GM18873 (cell line): Measurements from ENCODE around the gene ACIN1.
A peak's percentile ranks its signal among the peaks of the same experiment; 100 is the strongest.

Experiments used
- ATAC-seq: cut with Tn5 transposase; IDR thresholded peaks from one replicate; pipeline ENCODE4 v1.9.1; 2021; ENCODE audit warnings: mild to moderate bottlenecking, moderate library complexity, moderate number of reproducible peaks; ENCODE audit not compliant: unreplicated experiment, low FRiP score

ACIN1 gene

DNA sequence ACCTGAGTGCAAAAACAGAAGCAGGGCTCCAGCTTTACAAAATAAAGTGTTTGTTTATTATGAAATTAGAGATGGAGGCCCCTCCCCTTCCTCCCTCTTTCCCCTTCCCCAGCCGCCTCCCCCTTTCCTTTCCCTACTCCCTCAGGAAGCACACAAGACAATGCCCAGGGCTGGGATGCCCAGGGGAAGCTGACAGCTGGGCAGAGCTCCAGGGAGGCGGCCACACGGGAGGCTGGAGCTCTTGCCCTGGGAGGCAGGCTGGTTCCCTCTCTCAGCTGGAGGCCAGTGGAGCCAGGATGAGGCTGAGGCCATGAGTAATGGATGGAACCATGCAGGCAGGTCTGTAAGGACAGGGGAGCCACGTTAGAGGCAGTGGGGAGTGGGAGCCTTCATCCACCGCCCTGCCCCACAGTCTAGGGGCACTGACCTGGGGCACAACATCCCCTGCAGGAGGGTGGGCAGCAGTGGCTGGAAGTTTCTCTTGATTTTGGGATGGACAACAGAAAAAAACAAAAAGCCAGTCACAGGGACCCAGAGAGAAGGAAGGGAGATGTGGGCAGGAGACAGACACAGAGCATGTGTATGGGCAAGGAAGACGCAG, 47.8 kb downstream of the ACIN1 start:
- ATAC-seq = no peak

DNA sequence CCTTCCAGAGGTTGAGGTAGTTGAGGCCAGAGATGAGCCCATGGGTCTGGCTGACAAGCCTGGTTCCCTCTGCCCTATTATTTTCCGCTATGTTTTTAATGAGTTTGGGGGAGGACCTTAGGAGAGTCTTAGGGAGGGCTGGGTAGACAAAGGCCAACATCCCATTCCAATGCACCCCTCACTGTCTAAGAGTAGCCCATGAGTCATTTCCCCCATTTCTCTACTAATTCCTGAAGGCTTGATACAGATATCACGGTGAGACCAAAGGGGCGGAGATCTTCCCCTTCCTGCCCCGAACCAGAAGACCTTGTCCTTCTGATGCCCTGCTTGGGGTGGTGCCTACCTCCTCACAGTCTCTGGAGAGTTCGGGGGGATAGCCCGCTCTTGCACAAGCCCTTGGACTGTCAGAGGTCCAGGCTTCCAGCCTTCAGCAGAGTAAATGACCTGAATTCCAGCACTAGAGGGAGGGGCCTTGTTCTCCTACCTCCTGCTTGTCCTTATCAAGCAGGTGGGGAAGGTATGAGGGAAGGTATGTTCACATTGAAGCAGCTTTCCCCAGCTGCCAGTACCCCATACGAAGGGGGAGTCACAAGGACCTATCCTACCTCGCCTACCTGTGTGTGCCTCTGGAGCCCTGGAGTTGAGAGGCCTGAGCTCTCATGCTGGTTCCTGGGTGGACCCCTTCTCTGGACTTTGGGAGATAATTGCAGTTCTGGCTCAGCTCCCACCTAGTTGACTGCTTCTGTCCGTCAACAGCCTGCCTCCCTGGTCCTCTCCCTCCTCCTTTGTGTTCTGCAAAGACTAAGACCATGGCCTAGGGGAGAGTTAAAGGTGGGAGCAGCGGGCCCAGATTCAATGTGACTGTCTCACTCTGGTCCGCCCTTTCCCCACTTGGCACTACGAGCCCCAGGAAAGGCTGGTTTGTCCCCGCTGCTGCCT, 49.2 kb downstream of the ACIN1 start:
- ATAC-seq = no peak

- ATAC-seq = no peak
Observed at GRCh38 chr14:23044840-23045239, 50.1 kb downstream of the ACIN1 start.

- no peak for ATAC-seq
Observed at GRCh38 chr14:23043754-23044153, 51.2 kb downstream of the ACIN1 start.

DNA sequence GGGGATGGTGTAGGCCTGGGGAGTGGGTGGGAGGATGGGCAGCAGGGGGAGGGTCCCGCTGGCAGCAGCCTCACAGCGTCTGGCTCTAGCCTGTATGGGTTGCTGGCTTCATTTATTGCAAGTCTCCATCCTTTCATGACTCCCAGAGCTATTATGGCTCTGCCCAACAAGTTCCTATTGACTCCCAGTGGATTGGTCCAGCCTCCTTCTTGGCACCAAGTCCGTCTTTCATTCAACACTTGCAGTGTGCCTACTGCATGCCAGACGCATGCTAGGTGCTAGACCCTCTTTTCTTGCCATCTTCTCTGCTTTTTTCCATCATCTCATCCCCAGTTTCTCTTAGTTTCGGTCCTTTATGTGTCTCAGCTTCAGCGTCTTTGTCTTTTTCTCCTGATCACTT, 51.8 kb downstream of the ACIN1 start:
- no peak for ATAC-seq

GRCh38 chr14:23042162-23042965, 52.6 kb downstream of the ACIN1 start, which contains the start of gene PSMB11:
Gene PSMB11 (plus strand): TSS chr14:23042212. CDS start chr14:23042226, 14 bp downstream.
- no peak for ATAC-seq

- ATAC-seq = no peak
Observed at GRCh38 chr14:23041729-23042128, 53.2 kb downstream of the ACIN1 start.

DNA sequence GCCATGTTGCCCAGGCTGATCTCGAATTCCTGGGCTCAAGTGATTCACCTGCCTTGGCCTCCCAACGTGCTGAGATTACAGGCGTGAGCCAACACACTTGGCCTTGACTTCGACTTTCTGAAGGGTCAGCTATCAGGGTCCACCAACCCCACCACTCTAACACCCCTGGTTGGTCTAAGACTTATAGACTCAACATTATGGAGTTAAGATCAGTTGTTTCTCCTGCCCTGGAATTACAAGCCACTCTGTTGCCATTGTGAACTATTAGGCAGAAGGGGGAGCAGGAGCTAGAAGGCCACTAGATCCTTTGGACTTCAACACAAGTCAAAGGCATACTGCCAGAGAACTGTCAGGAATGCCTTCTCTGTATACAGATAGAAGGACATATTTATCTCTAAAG, 54.8 kb downstream of the ACIN1 start:
- no peak for ATAC-seq

GRCh38 chr14:23035303-23036144, 59.4 kb downstream of the ACIN1 start:
- no peak for ATAC-seq

GRCh38 chr14:23034498-23035302, 60.2 kb downstream of the ACIN1 start, which contains the start of gene PSMB5:
Gene PSMB5 (minus strand): TSS chr14:23034900. CDS start chr14:23034881, 19 bp downstream.
- ATAC-seq = peak; percentile 86

DNA sequence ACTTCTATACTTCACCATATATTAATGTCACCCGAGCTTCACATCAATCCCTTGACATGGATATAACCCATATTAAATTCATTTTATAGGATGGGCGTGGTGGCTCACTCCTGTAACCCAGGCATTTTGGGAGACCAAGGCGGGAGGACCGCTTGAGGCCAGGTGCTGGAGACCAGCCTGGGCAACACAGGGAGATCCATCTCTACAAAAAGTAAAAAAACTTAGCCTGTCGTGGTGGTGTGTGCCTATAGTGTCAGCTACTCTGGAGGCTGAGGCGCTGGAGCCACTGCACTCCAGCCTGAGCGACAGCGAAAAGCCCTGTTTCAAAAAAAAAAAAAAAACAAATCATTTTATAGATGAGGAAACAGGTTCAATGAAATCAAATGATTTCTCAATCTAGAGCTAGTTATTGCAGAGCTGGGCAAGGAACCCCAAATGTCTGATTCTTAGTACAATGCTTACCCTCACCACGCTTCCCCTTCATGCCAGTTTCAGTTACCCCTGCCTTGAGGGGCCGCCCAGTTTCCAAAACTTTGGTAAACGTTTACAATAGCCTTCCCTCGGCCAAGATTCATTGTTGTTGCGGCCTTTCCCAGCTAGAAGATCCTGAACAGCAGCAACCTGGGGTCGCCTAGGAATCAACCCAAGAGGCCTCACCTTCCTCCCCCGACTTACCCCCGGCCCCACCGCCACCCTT, 61.0 kb downstream of the ACIN1 start:
- no peak for ATAC-seq

GRCh38 chr14:23033251-23033727, 61.6 kb downstream of the ACIN1 start:
- no peak for ATAC-seq

DNA sequence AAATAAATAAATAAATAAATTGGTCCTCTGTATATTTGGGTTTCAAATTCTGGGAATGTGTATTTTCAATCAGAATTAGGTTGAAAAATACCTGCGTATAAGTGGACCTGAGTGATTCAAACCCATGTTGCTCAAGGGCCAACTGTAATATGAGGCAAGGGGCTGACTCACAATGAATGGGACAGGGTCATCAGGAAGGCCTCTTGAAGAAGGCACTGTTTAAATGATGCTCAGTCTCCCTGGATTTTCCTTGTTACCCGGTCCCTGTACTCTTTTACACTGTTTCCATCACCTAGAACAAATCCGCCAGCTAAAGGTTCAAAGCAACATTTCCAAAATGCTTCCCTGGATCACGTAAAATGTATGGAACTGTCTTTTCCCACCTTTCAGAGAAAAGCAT, 64.0 kb downstream of the ACIN1 start:
- no peak for ATAC-seq

DNA sequence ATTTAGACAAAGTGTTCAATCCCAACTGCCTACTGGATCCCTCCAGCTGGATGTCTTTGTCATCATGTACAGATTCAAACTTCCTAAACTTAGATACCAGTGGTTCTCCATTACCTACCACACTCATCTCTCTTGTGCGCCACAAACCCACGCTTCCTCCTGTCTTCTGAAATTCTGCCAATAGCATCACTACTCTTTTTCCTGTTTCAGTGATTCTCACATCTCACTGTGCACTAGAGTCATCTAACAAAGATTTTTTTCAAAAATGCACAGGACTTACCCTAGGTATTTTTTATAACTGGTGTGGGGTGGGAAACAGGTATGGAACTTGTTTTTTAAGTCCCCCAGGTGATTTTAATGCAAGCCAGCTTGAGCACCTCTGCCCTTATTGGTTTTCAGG, 66.1 kb downstream of the ACIN1 start:
- ATAC-seq = no peak

DNA sequence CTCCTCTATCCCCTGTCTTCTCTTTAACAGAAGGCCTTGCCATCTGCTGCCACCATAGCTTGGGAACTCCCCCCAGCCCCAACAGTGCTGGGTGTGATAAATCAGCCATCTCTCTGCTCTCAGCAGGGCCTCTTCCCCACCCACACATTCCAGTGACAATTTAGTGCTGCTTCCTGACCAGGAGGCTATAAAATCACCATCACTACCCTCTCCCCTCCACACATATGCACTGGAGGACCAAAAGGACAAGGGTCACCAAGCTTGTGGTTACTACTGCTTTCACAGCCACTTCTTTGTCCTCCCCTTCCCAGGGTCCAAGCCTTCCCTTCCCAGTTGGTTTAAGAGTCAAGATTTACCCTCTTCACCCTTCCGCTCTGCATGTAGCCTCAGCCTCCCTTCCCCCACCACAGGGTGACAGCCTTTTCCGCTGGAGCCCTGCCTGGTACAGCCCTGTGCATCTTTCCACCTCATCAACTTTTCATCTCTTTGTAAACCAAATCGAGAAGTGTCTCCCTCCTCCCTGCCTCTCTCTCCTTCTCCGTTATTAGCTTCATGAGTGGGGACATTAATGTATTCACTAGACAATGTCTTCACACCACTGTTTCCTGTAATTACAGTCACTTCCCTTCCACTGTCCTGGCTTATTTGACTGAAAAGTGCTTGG, 69.7 kb downstream of the ACIN1 start:
- no peak for ATAC-seq

GRCh38 chr14:23024612-23025075, 70.3 kb downstream of the ACIN1 start:
- no peak for ATAC-seq

- no peak for ATAC-seq
Observed at GRCh38 chr14:23023795-23024152, 71.2 kb downstream of the ACIN1 start.
